PC-3 (cell line): Measurements from ENCODE around the gene KSR1. TPM values are rescaled to one million over a fixed set of nuclear protein-coding genes. Genes with fewer than 3 reads are reported as not detected.

ENCODE experiments used
- ATAC-seq: fragments of 200-7000 bp; cut with Tn5 transposase; 2 replicates; pipeline ENCODE4 v1.9.1; 2020; ENCODE audit warnings: mild to moderate bottlenecking, moderate library complexity
- BruUV-seq: library from RNA; stranded (reverse); fragments of 400-500 nt; replicated peaks from 2 replicates; lab custom pipeline; 2021; lab: Mats Ljungman, UMichigan
- CTCF ChIA-PET: fragments of 300-600 bp; sonication (Branson Sonifier 250); formaldehyde crosslinking; loops from one replicate; lab custom pipeline; 2022; ENCODE audit warnings: antibody characterized with exemption; lab: Charles Lee
- POLR2A ChIA-PET: fragments of 300-600 bp; sonication (Branson Sonifier 250); formaldehyde crosslinking; loops from one replicate; lab custom pipeline; 2022; ENCODE audit warnings: antibody characterized with exemption; ENCODE audit not compliant: unreplicated experiment; lab: Charles Lee
- DNase-seq: peaks from one replicate; pipeline ENCODE4 v3.0.0-alpha.2; 2015
- H2AFZ ChIP-seq: fragments of 300-600 bp; sonication (generic); 2 replicates; pipeline ENCODE4 v1.6.0; 2016; ENCODE audit warnings: antibody characterized with exemption, low read length
- H3F3A ChIP-seq: fragments of 300-600 bp; sonication (generic); one replicate; pipeline ENCODE4 v1.6.0; 2017; ENCODE audit warnings: antibody characterized with exemption, low read length, control low read depth, mild to moderate bottlenecking; ENCODE audit not compliant: unreplicated experiment
- H3K27ac ChIP-seq: fragments of 300-600 bp; sonication (generic); 2 replicates; pipeline ENCODE4 v1.5.1; 2016; ENCODE audit warnings: mild to moderate bottlenecking, low read length
- H3K27me3 ChIP-seq: fragments of 300-600 bp; sonication (generic); 2 replicates; pipeline ENCODE4 v1.6.1; 2016; ENCODE audit warnings: low read length, mixed read lengths
- H3K36me3 ChIP-seq: fragments of 300-600 bp; sonication (generic); 2 replicates; pipeline ENCODE4 v1.6.1; 2016; ENCODE audit warnings: low read depth, mixed run types, low read length, mixed read lengths
- H3K4me1 ChIP-seq: fragments of 300-600 bp; sonication (generic); 2 replicates; pipeline ENCODE4 v1.5.1; 2016; ENCODE audit warnings: low read length; ENCODE audit not compliant: insufficient read depth
- H3K4me2 ChIP-seq: fragments of 300-600 bp; sonication (generic); 2 replicates; pipeline ENCODE4 v1.6.0; 2016; ENCODE audit warnings: low read length
- H3K4me3 ChIP-seq: fragments of 300-600 bp; sonication (generic); 2 replicates; pipeline ENCODE4 v1.5.1; 2016; ENCODE audit warnings: mild to moderate bottlenecking, low read length, mixed read lengths
- H3K79me2 ChIP-seq: fragments of 300-600 bp; sonication (generic); 2 replicates; pipeline ENCODE4 v1.6.1; 2017; ENCODE audit warnings: low read length, mixed read lengths
- H3K9ac ChIP-seq: fragments of 300-600 bp; sonication (generic); 2 replicates; pipeline ENCODE4 v1.6.0; 2016; ENCODE audit warnings: mild to moderate bottlenecking, low read length
- H3K9me2 ChIP-seq: fragments of 300-600 bp; sonication (generic); replicated peaks from 2 replicates; pipeline ENCODE4 v1.6.1; 2016; ENCODE audit warnings: mixed run types, low read length, mixed read lengths
- H3K9me3 ChIP-seq: fragments of 300-600 bp; sonication (generic); 2 replicates; pipeline ENCODE4 v1.6.1; 2016; ENCODE audit warnings: low read length, mixed read lengths
- H4K20me1 ChIP-seq: fragments of 300-600 bp; sonication (generic); 2 replicates; pipeline ENCODE4 v1.6.1; 2016; ENCODE audit warnings: low read length, mixed read lengths
- EZH2 ChIP-seq: fragments of 300-600 bp; sonication (generic); IDR thresholded peaks from one replicate; pipeline ENCODE4 v1.6.1; 2017; ENCODE audit warnings: antibody characterized with exemption, mild to moderate bottlenecking, low read length; ENCODE audit not compliant: unreplicated experiment
- EZH2phosphoT487 ChIP-seq: fragments of 300-600 bp; sonication (generic); IDR thresholded peaks from 2 replicates; pipeline ENCODE4 v1.6.1; 2018; ENCODE audit warnings: mild to moderate bottlenecking, antibody characterized with exemption, low read length, borderline replicate concordance
- intact Hi-C: fragments of 100-400 bp; cut with micrococcal nuclease; formaldehyde crosslinking; loops from 2 replicates; pipeline ENCODE4 v1.9.0; 2023
- total RNA-seq: library from RNA; depleted of rRNA; stranded (reverse); fragments of >200 nt; gene quantifications from 2 replicates; pipeline ENCODE4 v1.2.3, GENCODE V29; 2014
- TF ChIP-seq, protein P1 (sequence below): fragments of 300-600 bp; sonication (generic); conservative IDR thresholded peaks from 2 replicates; pipeline ENCODE4 v1.5.1; 2017; ENCODE audit warnings: antibody characterized with exemption, low read depth, mild to moderate bottlenecking, low read length

Gene KSR1
- total RNA-seq, 1 experiment from 2014 or later, result 1.0 TPM

DNA sequence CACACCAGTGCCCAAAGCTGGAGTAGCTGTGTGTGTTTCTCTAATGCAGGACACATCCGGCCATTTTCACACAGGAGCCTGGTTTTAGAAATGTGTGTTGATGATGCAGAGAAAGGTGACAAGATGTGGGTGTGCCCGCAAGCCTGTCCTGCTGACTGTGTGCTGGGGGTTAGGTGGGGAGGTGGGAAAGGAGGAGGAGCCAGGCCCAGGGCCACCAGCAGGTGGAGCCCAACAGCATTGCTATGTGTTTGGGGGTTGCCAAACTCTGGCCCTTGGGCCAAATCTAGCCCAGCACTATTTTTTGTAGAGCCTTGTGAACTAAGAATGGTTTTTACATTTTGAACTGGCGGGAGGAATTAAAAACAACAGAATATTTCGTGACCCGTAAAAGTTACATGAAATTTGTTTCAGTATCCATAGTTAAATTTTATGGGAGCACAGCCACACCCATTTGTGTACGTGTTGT lies 113.0 kb downstream of the KSR1 start:
- Histone ChIP-seq H3K36me3 (no peaks in the 10 kb centered on the region), H3K9me2 (no peaks in the 10 kb centered on the region), H3F3A (no peaks in the 10 kb centered on the region), H3K4me2 (no peak overlapping the region), H3K4me3 (no peak overlapping the region), H3K79me2 (no peaks in the 10 kb centered on the region), H3K27me3 (no peaks in the 10 kb centered on the region), H3K27ac (no peak overlapping the region), H3K9ac (no peak overlapping the region), H3K9me3 (no peaks in the 10 kb centered on the region), H2AFZ (no peak overlapping the region), H3K4me1 (no peaks in the 10 kb centered on the region), H4K20me1 (no peaks in the 10 kb centered on the region)
- BruUV-seq, result no TSS peak
- ChIA-PET POLR2A (no interaction called here), CTCF (no interaction called here)
- no peak for ATAC-seq
- intact Hi-C loops, result no loop called here
- peak; percentile 31 for DNase-seq
- TF ChIP-seq, protein P1, sequence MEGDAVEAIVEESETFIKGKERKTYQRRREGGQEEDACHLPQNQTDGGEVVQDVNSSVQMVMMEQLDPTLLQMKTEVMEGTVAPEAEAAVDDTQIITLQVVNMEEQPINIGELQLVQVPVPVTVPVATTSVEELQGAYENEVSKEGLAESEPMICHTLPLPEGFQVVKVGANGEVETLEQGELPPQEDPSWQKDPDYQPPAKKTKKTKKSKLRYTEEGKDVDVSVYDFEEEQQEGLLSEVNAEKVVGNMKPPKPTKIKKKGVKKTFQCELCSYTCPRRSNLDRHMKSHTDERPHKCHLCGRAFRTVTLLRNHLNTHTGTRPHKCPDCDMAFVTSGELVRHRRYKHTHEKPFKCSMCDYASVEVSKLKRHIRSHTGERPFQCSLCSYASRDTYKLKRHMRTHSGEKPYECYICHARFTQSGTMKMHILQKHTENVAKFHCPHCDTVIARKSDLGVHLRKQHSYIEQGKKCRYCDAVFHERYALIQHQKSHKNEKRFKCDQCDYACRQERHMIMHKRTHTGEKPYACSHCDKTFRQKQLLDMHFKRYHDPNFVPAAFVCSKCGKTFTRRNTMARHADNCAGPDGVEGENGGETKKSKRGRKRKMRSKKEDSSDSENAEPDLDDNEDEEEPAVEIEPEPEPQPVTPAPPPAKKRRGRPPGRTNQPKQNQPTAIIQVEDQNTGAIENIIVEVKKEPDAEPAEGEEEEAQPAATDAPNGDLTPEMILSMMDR, result peak; percentile 65
- no peak for TF ChIP-seq EZH2phosphoT487

DNA sequence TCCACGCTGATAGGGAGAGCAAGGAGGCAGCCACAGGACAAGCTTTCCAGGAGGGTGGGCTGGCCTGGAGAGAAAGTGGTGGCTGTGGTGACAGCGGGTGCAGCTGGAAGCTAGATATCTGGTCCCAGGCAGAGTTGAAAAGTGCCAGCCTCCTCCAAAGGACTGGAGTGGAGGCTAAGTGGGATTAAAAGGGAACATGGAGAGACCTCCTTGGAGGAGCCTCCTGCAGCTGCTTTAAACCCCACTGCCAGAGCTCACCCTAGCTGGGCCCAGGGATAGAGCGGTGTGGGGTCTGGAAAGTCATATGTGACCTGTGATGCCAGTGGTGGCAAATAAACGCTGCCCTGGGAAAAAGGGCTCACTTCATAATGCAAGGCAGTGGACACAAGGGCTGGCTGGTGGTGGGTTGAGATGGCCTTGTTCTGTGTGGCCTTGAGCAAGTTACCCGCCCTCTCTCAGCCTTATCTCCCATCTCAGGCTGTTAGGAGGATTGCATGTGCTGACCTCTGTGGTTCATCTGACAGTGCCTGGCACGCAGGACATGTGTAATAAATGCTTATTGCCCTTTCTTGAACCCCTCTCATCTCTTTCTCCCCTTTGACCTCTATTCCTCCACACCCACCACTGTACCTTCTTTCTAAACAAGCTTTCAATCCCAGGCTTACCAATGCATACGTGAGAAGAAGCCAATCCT lies 113.8 kb downstream of the KSR1 start:
- CTCF ChIA-PET, result no interaction called here
- no peaks in the 10 kb centered on the region for H4K20me1 ChIP-seq
- H3K36me3 ChIP-seq, result no peaks in the 10 kb centered on the region
- H3K9me2 ChIP-seq, result no peaks in the 10 kb centered on the region
- H3K79me2 ChIP-seq, result no peaks in the 10 kb centered on the region
- DNase-seq (no peak), ATAC-seq (no peak)
- no TSS peak for BruUV-seq
- no peaks in the 10 kb centered on the region for H3K4me1 ChIP-seq
- no peak overlapping the region for H3K9ac ChIP-seq
- H3F3A ChIP-seq, result no peaks in the 10 kb centered on the region
- intact Hi-C loops, result no loop called here
- no peaks in the 10 kb centered on the region for H3K27me3 ChIP-seq
- H2AFZ ChIP-seq, result no peak overlapping the region
- TF ChIP-seq, protein P1, result no peak
- TF ChIP-seq EZH2phosphoT487 (no peak), EZH2 (no peak)
- no peak overlapping the region for H3K27ac ChIP-seq
- H3K4me3 ChIP-seq, result no peak overlapping the region
- POLR2A ChIA-PET, result no interaction called here
- H3K4me2 ChIP-seq, result no peak overlapping the region
- H3K9me3 ChIP-seq, result no peaks in the 10 kb centered on the region

DNA sequence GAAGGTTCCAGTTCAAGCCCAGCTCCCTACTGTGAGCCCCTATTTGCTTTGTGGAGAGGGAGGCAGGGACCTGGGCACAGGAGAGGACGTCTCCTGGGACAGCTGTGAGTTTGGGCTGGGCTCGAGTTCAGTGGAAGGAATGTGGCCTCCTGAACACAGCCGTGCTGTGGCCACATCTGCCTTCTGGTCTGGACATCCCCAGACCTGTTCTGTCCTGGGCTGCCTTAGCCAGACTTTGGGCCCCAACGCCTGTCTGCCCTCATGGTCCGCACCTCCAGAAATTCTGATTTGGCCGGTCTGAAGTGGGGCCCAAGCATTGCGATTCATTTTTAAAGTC lies 114.3 kb downstream of the KSR1 start:
- H3F3A ChIP-seq, result no peaks in the 10 kb centered on the region
- no peak for DNase-seq
- no peak for ATAC-seq
- BruUV-seq, result no TSS peak
- no peak overlapping the region for H2AFZ ChIP-seq
- ChIA-PET CTCF (no interaction called here), POLR2A (no interaction called here)
- no peaks in the 10 kb centered on the region for H4K20me1 ChIP-seq
- no peak for TF ChIP-seq EZH2phosphoT487
- no peak for TF ChIP-seq EZH2
- TF ChIP-seq, protein P1, result no peak
- no peak overlapping the region for H3K9ac ChIP-seq
- no peaks in the 10 kb centered on the region for H3K36me3 ChIP-seq
- H3K4me2 ChIP-seq, result no peak overlapping the region
- no peaks in the 10 kb centered on the region for H3K9me2 ChIP-seq
- no peaks in the 10 kb centered on the region for H3K9me3 ChIP-seq
- no peaks in the 10 kb centered on the region for H3K27me3 ChIP-seq
- H3K4me3 ChIP-seq, result no peak overlapping the region
- no peak overlapping the region for H3K27ac ChIP-seq
- no peaks in the 10 kb centered on the region for H3K4me1 ChIP-seq
- intact Hi-C loops, result no loop called here
- no peaks in the 10 kb centered on the region for H3K79me2 ChIP-seq
